GM21360 (cell line): Measurements from ENCODE around the gene SYT11.
A peak's percentile ranks its signal among the peaks of the same experiment; 100 is the strongest.
"Not testable (repeated sequence)": the region's sequence is repeated elsewhere in the genome, so short reads cannot be mapped to it uniquely, and the experiment has no call there.

Experiments
- ATAC-seq: cut with Tn5 transposase; IDR thresholded peaks from one replicate; pipeline ENCODE4 v1.9.1; 2021; ENCODE audit warnings: mild to moderate bottlenecking, moderate library complexity; ENCODE audit not compliant: unreplicated experiment

The SYT11 gene

DNA sequence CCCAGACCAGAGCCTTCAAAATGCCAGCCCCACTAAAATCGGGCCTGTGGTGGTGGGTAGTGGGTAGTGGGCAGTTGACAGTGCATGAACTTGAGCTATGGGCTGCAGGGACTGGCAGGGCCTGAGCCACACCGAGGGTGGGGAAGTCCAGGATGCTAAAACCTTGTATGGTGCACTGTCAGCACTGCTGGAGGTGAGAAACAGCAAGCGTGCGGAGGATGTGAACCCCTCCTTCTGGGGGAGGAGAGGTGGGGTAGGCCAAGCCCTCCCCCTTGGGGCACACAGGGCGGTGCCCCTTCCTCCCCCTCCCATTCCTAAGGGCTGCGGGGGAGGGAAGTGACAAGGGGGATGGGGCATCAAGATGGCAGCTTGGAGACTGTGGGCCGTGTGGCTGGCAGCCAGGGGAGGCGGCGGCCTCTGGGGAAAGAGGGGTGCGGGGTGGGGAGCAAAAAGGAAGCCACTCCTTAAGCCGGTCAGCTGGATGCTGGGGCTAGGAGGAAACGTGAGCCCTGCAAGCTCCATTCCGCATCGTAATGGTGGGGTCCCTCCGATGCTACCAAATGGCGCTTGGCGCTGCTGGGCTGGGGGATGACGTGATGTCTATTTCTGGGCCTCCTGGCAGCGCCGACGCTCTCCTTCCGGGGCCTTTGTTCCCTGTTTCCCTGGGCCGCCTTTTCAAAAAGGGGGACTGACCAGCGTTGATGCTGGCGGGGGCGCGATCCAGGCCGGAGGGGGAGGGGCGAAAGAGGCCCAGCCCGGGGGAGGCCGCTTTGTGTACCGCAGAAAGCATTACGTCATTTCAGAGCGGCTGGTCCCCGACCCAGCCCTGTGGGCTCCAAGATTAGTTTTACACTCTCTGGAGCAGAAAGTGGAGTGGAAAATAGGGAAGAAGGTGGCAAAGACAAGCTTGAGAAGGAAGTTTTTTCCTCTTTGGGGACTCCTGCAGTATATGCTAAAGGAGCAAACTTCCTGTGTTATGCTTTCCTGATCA is 809 bp downstream of the SYT11 start:
- ATAC-seq = peak; percentile 23

DNA sequence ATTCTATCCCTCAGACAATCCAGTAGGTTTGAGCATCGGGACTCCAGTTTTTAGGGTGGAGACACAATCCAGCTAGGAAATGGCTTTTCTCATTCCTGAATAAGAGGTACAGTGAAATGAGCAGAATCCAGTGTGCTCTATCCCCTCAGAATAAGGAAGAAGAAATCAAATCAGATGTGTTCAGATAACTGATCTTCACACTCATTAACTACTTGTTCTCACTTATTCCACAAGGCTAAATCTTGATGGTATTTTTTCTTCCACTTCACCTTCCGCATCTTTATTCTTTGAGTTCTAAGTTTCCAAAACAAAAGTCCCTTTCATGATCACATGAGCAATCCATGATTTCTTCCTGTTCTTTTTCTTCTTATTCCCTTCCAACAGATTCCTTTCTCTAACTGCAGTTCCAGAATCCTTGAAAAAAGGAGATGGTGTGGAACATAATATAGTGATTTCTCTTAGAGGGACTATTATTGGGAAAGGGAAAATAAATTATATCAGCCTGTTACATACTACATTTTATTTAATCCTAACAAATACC is 1.7 kb downstream of the SYT11 start:
- no peak for ATAC-seq

DNA sequence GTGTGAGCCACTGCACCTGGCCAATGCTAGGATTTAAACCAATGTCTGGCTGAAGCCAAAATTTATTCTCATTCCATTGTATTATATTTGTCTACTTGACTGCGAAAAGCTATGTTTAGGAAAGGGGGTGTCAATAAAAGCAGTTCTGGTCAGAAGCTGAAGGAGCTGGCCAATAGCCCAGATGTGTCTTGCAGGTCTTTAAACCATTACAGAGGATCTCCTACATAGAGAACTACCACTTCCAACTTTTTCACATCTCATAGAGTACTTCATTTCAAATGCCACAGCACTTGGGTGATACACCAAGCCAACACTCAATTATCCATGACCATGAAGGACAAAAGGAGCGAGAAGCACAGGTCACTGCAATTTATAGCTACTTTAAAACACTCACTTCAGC is 2.5 kb downstream of the SYT11 start:
- ATAC-seq = no peak

DNA sequence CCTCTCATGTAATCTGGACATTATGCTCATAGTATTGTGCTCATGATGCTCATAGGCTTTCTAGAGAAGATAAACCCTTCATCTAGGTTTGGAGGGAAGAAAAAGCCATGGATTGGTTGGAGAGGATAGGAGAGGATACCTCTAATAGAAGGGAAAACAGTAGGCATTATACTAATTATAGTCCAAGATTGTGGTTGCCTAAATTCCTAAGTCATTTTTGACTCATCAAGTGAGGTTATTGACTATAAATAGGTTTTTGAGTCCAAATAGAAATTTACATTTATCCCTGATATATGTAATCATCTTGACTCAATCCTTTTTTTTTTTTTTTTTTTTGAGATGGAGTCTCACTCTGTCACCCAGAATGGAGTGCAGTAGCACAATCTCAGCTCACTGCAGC is 5.0 kb downstream of the SYT11 start:
- ATAC-seq = no peak

DNA sequence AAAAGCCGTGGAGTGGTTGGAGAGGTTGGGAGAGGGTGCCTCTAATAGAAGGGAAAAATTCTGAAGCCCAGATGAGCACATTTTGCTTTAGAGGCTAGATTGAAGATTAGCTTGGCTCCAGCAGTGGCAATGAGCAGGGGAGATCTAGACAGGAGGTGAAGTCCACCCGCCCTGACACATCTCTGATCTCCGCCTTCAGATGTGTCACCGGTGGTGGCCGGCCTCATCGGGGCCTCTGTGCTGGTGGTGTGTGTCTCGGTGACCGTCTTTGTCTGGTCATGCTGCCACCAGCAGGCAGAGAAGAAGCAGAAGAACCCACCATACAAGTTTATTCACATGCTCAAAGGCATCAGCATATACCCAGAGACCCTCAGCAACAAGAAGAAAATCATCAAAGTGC is 8.4 kb downstream of the SYT11 start:
- ATAC-seq = no peak

DNA sequence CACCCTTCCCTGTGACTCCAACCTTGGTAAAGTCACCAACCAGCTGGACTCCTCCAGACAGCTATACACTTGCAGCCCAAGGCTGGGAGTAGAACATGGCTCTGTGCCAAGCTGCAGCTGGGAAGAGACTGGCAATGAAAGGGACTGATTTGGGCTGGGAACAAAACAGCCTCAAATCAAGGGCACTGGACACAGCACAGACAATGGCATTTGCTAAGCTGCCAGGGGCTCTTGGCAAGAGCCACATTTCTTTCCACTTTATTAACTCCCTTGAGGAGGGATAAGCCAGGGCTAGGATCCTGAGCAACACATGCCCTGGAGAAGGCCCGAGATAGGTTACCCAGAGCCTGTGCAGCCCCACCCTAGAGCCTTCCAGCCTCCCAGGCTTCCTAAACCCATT is 12.0 kb downstream of the SYT11 start:
- no peak for ATAC-seq

DNA sequence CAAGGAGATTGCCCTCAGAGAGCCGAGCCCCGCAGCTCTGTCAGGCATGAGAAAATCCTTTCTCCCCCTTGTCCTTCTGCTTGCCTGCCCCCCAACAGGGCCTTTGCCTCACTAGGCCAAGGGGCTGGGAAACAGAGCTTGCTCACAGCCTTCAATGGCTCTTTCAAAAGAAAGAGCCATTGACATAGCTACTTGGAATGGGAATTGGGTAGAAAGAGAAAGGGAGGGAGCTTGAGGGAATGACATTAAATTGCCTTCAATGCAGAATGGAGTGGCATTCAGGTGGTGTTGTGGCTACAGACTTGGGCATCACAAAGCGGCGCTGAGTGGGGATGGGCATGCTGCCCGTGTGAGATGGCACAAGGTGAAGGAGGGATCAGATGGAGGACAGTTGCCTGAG is 13.2 kb downstream of the SYT11 start:
- ATAC-seq = no peak

DNA sequence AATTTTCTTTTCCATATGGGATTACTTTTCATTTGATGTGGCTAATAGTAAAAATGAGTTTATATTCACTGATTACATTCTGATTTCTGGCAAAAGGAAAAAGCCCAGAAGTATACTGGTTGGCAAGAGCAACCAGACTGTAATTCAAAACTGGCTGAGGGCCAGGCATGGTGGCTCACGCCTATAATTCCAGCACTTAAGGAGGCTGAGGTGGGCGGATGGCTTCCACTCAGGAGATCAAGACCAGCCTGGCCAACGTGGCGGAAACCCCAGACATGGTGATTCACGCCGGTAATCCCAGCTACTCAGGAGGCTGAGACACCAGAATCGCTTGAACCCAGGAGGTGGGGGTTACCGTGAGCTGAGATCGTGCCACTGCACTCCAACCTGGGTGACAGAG is 14.5 kb downstream of the SYT11 start:
- ATAC-seq = no peak

DNA sequence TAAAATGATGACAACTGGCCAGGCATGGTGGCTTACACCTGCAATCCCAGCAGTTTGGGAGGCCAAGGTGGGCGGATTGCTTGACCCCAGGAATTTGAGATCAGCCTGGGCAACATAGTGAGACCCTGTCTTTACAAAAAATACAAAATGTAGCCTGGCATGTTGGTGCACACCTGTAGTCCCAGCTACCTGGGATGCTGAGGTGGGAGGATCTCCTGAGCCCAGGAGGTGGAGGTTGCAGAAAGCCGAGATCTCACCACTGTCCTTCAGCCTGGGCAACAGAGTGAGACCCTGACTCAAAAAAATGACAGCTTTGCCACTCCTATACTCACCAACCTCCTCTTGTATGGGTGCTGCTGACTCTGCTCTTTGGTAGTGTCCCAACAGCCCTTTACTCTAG is 18.6 kb downstream of the SYT11 start:
- ATAC-seq = no peak

DNA sequence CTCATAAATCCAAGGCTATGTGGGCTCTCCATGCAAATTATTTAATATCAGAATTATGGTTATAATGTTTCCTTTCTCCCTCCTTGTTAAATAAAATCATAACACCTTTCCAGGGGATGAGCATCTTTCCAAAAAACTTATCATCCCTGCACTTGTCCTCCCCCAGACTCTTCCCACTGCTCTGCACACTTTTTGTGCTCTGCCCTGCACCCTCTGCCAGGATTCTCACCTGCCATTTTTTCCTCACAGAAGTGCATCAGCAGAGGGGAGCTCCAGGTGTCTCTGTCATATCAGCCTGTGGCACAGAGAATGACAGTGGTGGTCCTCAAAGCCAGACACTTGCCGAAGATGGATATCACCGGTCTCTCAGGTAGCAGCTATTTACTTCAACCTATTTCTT is 20.9 kb downstream of the SYT11 start:
- ATAC-seq = no peak

DNA sequence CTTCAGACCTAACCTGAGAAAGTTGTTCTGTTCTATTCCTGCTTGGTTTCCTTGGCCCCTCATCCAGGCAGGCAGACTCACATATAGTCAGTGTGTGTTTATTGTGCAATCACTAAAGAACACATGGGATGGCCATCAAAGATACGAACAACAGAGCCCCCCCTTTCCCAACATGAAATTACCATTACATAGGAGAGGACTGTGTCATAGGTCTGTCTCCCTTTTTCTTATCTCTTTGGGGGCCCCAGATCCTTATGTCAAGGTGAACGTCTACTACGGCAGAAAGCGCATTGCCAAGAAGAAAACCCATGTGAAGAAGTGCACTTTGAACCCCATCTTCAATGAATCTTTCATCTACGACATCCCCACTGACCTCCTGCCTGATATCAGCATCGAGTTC is 21.6 kb downstream of the SYT11 start:
- no peak for ATAC-seq

DNA sequence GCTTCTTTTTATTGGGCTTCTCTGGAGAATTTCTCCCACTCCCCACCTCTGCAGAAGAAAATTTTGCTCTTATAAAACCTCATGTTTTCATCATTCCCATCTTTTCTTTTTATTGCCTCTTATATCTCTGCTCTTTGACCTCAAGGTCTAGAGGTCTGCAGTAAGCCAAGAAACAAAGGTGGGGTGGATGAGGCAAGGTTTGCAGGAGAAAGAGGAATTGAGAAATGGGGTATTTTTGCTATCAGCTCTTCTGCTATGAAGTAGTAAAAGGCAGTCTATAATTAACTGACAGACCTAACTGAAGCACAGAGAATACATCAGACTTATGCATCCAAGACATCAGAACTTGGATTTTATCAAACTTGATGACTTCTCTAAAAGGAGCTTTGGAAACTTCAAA is 22.9 kb downstream of the SYT11 start:
- no peak for ATAC-seq

DNA sequence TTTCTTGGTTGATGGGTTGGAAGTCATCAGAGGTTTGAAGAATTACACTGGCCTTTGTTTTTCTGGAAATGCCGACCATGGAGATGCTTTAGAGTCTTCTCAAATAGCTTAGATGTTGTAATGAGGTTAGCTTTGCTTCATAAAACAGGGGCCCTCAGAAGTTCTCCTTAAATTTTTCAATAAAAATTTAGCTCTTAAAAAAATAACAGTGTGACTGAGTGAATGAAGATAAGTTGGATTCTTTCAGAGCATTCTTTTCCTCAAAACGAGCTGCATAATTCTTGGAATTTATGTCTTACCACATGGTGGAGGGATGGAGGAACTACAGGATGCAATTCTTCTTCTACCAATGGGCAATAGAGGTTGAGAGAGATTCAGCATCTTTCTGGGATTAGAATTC is 23.4 kb downstream of the SYT11 start:
- no peak for ATAC-seq

DNA sequence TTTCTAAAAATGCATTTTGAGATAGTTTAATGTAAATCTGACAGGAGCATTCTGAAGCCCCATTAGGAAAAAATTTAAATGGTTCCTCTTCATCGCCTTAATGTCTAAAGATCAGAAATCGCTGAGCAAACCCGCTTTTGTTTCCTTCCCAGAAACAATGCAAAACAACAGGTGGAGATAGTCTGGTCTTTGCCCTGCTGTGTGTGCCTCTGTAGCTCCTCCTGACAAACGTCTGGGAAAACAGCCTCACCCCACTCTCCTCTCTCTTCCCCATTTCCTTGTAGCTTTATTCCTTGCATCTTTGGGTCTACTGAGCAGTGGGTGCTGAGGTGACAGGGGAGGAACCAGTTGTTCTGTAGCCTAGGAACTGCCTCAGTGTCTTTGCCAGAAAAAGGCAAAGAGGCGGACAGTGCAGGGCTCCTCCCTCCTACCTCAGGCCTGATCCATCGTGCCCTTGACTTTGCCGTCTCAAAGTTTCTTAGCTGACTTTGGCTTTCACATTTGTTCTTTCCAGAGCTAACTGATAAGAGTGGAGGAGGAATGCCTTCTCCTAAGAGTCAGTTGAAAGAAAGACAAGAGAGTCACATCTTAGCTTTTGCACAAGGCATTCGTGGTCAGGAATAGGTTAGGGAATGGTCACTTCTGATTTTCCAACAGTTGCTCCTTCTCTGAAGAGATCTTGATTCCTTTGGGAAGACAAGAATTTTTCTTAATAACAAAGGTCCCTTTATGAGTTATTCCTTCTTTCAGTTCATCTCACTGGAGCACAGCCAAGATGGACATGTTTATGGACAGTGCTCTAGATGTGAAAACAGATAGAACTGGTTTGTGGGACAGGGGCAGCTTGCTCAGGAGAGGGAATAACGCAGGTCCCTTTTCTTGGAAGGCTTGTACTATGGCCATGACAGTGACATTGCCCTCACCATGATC is 24.9 kb downstream of the SYT11 start:
- ATAC-seq = no peak

DNA sequence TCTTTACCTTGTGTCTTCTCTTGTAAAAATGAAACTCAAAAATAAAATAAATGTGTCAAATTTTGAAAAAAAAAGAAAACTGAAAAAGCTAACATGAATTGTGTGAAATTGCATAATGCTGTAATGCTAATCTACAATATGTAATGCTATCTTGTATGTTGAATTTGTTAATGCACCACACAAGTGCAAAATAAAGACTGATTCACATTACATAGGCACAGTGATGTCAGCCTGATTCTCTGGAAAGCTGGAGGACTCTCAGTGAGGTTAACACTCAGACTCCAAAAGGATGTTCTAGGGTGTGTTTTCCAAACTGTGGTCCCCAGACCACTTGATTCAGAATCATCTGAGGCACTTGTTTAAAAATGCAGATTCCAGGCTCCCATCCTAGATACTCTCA is 25.6 kb downstream of the SYT11 start:
- ATAC-seq = no peak

DNA sequence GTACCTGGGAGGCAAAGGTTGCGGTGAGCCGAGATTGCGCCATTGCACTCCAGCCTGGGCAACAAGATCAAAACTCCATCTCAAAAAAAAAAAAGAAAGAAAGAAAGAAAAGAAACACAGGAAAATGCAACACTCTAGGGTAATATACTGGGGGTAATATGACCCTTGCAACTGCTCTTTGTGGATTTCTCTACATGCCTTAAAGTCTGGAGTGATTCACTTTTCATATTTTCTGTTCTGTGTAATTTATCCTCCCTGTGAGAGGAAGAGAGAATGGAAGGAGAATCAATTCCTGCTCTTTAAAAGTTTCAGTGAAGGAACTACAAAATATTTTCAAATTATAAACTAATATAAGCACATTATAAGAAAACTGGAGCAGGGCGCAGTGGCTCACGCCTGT is 29.1 kb downstream of the SYT11 start:
- no peak for ATAC-seq

DNA sequence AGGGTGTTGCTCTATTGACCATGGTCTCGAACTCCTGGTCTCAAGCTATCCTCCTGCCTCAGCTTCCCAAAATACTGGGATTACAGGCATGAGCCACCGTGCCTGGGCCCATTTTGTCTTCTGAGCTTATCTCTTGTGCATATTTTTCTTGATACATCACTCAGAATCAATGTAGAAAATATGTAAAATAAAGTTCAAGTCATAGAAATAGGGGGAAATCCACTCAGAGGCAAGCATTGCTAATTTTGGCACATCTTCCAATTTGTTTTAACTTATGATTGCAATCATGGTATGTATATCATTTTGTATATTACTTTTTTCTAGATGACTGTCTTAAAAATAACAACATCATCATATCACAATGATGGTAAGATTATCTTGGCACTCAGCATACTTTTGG is 30.2 kb downstream of the SYT11 start:
- no peak for ATAC-seq

DNA sequence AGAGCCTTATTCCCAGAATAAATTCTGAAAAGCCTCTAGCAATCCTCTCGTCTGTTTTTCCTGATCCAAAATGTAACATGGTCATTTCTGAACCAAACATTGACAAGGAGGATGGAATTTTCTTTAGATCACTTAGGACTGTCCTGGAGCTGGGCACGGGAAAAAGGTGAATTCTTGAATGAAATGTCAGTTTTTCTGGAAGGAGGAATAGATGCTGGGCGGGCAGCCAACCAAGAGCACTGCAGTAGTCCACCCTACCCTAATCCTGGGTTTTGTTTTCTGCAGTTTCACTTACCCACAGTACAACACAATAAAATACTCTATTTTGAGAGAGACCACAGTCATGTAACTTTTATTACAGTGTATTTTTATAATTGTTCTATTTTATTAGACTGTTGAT is 30.9 kb downstream of the SYT11 start:
- no peak for ATAC-seq

DNA sequence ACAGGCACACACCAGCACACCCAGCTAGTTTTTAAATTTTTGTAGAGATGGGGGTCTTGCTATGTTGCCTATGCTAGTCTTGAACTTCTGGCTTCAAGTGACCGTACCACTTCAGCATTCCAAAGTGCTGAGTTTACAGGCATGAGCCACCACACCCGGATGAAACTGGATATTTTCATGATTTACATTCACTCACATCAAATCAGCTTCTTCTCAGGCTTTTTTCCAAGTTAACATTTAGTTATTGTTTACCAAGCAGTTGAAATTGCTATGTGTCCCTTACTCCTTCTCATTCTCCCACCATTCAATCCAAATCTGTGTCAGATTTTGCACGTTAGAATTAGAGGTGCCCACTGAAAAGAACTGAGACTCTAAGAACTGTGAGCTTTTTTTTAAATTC is 33.4 kb downstream of the SYT11 start:
- ATAC-seq = no peak

DNA sequence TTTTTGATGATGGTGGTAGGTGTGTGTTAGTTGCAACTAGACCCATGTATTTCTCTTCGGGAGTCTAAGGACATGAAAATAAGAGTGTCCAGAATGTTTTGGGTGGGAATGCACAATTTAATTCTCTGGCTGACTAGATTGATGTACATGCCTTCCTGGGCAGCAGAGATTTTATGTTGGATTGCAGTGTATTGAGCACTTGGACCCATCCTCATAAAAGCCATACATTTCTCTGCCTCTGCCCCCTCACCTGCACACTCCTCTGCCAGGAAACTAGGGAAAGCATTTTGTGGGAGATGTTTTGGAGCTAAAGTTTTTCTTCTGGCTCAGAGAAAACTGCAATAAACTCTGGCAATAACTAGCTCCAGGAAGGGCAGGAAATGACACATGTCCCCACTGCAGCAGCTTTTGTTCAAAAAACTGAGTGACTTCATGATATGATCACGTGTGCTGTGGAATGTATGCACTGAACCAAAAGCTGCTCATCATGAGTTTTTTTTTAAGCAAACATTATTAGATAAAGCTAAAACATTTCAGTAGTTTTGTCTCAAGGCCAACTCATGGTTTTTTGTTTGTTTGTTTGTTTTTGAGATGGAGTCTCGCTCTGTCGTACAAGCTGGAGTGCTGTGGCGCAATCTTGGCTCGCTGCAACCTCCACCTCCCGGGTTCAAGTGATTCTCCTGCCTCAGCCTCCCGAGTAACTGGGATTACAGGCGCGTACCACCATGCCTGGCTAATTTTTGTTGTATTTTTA is 34.2 kb downstream of the SYT11 start:
- ATAC-seq = no peak

DNA sequence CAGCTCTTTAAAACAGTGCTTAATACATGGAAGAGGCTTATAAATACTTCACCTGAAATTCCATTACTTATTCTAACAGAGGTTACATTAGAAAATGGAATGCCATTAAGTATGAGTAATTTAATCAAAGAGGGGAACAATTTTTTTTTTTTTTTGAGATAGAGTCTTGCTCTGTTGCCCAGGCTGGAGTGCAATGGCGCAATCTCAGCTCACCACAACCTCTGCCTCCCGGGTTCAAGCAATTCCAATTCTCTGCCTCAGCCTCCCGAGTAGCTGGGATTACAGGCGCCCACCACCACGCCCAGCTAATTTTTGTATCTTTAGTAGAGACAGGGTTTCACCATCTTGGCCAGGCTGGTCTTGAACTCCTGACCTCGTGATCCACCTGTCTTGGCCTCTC is 36.2 kb downstream of the SYT11 start:
- ATAC-seq = not testable (repeated sequence)
